Muscle of leg (tissue), 11 donors: ENCODE results near the gene ATP8B2. TPM values are rescaled to one million over a fixed set of nuclear protein-coding genes. Genes with fewer than 3 reads are reported as not detected.
"Not testable (repeated sequence)": the region's sequence is repeated elsewhere in the genome, so short reads cannot be mapped to it uniquely, and the experiment has no call there.

Experiments used
- DNase-seq: peaks from one replicate; pipeline ENCODE4 v3.0.0; 2013
- H3K27ac ChIP-seq: one replicate; pipeline ENCODE4 v1.5.1; 2013; ENCODE audit warnings: mild to moderate bottlenecking, low read length, control low read depth
- H3K27me3 ChIP-seq: one replicate; pipeline ENCODE4 v1.6.1; 2013; ENCODE audit warnings: low read length; ENCODE audit not compliant: control insufficient read depth, insufficient read depth
- H3K36me3 ChIP-seq: one replicate; pipeline ENCODE4 v1.6.1; 2013; ENCODE audit warnings: low read length; ENCODE audit not compliant: control insufficient read depth, insufficient read depth
- H3K4me1 ChIP-seq: one replicate; pipeline ENCODE4 v1.6.1; 2013; ENCODE audit warnings: low read length; ENCODE audit not compliant: control insufficient read depth, insufficient read depth
- H3K4me3 ChIP-seq: one replicate; pipeline ENCODE4 v1.5.1; 2013; ENCODE audit warnings: low read length, control low read depth
- H3K9me3 ChIP-seq: replicated peaks from 2 replicates; pipeline ENCODE4 v1.6.1; 2013; ENCODE audit warnings: low read depth, low read length; ENCODE audit not compliant: control insufficient read depth
- WGBS: methylation state at CpG from one replicate; pipeline ENCODE4 v1.1.5; 2013; ENCODE audit warnings: missing lambda C conversion rate; ENCODE audit not compliant: insufficient coverage; 5-methylcytosine and 5-hydroxymethylcytosine counted together
- polyA plus RNA-seq, 8 donors: library from polyadenylated mRNA; unstranded; fragments of 120-200 nt; gene quantifications; one replicate each; pipeline versions ENCODE4 v1.2.1 to v1.2.3, GENCODE V29; 2013; ENCODE audit warnings: inconsistent platforms in 1 of 8, low replicate concordance in 1 of 8; ENCODE audit not compliant: insufficient read length in 8 of 8, insufficient read depth in 1 of 8
- total RNA-seq: library from RNA; stranded (reverse); fragments of 120-200 nt; gene quantifications from one replicate; pipeline ENCODE4 v1.2.4, GENCODE V29; 2013

The ATP8B2 gene
- total and polyA plus RNA-seq, 9 donors = 16.4 to 33.8 (median 25.6) TPM

- peaks cover 50% of the 10 kb centered on the region for H3K36me3 ChIP-seq
- DNase-seq = no peak
- no peaks in the 10 kb centered on the region for H3K9me3 ChIP-seq
- H3K4me3 ChIP-seq = no peak overlapping the region
- H3K27ac ChIP-seq = no peak overlapping the region
- H3K27me3 ChIP-seq = peaks cover 2% of the 10 kb centered on the region
- peaks cover 44% of the 10 kb centered on the region for H3K4me1 ChIP-seq
Measured at GRCh38 chr1:154330669-154331068, 5.3 kb downstream of the ATP8B2 start.

GRCh38 chr1:154334079-154335024, 9.0 kb downstream of the ATP8B2 start:
- no peaks in the 10 kb centered on the region for H3K9me3 ChIP-seq
- H3K4me1 ChIP-seq = peaks cover 11% of the 10 kb centered on the region
- no peaks in the 10 kb centered on the region for H3K27me3 ChIP-seq
- H3K27ac ChIP-seq = peak overlapping the region; percentile 65
- peak; percentile 78 for DNase-seq
- H3K4me3 ChIP-seq = no peak overlapping the region
- peaks cover 79% of the 10 kb centered on the region for H3K36me3 ChIP-seq
- 69% methylated on average over 4 of the region's 13 CpGs for WGBS

GRCh38 chr1:154335025-154335714, 9.8 kb downstream of the ATP8B2 start:
- DNase-seq = peak; percentile 90
- Histone ChIP-seq H3K4me1 (peaks cover 7% of the 10 kb centered on the region), H3K36me3 (peaks cover 84% of the 10 kb centered on the region), H3K27ac (peak overlapping the region; percentile 65), H3K9me3 (no peaks in the 10 kb centered on the region), H3K4me3 (no peak overlapping the region), H3K27me3 (no peaks in the 10 kb centered on the region)
- 100% methylated on average over 2 of the region's 11 CpGs for WGBS

- no peaks in the 10 kb centered on the region for H3K27me3 ChIP-seq
- no peaks in the 10 kb centered on the region for H3K9me3 ChIP-seq
- no peak overlapping the region for H3K4me3 ChIP-seq
- peaks cover 7% of the 10 kb centered on the region for H3K4me1 ChIP-seq
- H3K27ac ChIP-seq = no peak overlapping the region
- 94% methylated on average over 3 of the region's 8 CpGs for WGBS
- DNase-seq = no peak
- peaks cover 85% of the 10 kb centered on the region for H3K36me3 ChIP-seq
Measured at GRCh38 chr1:154337253-154337894, 12.0 kb downstream of the ATP8B2 start.

GRCh38 chr1:154338875-154339274, 13.6 kb downstream of the ATP8B2 start:
- no peak for DNase-seq
- H3K27me3 ChIP-seq = no peaks in the 10 kb centered on the region
- no CpG with 5 or more reads among the region's 2 CpGs for WGBS
- H3K36me3 ChIP-seq = peaks cover 89% of the 10 kb centered on the region
- peaks cover 7% of the 10 kb centered on the region for H3K4me1 ChIP-seq
- H3K4me3 ChIP-seq = no peak overlapping the region
- no peak overlapping the region for H3K27ac ChIP-seq
- no peaks in the 10 kb centered on the region for H3K9me3 ChIP-seq

- not testable (repeated sequence) for H3K4me1 ChIP-seq, H3K4me3 ChIP-seq, H3K9me3 ChIP-seq, DNase-seq, H3K27ac ChIP-seq, H3K27me3 ChIP-seq
- peaks cover 93% of the 10 kb centered on the region for H3K36me3 ChIP-seq
- WGBS = 98% methylated on average over 6 of the region's 9 CpGs
Measured at GRCh38 chr1:154341366-154341765, 16.0 kb downstream of the ATP8B2 start.

GRCh38 chr1:154342132-154342531, 16.8 kb downstream of the ATP8B2 start:
- Histone ChIP-seq H3K4me3 (no peak overlapping the region), H3K4me1 (no peaks in the 10 kb centered on the region), H3K9me3 (no peaks in the 10 kb centered on the region), H3K36me3 (peaks cover 97% of the 10 kb centered on the region), H3K27me3 (no peaks in the 10 kb centered on the region), H3K27ac (no peak overlapping the region)
- no peak for DNase-seq
- 93% methylated on average over 7 of the region's 7 CpGs for WGBS

GRCh38 chr1:154342836-154343472, 17.6 kb downstream of the ATP8B2 start:
- Histone ChIP-seq H3K27me3 (no peaks in the 10 kb centered on the region), H3K9me3 (no peaks in the 10 kb centered on the region), H3K36me3 (peaks cover 93% of the 10 kb centered on the region), H3K27ac (no peak overlapping the region), H3K4me1 (no peaks in the 10 kb centered on the region), H3K4me3 (no peak overlapping the region)
- 84% methylated on average over 15 of the region's 21 CpGs for WGBS
- no peak for DNase-seq

- H3K27ac ChIP-seq = no peak overlapping the region
- no peak for DNase-seq
- 63% methylated on average over 9 of the region's 12 CpGs for WGBS
Measured at GRCh38 chr1:154344977-154345837, 19.9 kb downstream of the ATP8B2 start.

More at GRCh38 chr1:154344977-154345837, 19.9 kb downstream of the ATP8B2 start:
- Histone ChIP-seq H3K4me3 (no peak overlapping the region), H3K4me1 (no peaks in the 10 kb centered on the region), H3K9me3 (no peaks in the 10 kb centered on the region), H3K36me3 (peaks cover 94% of the 10 kb centered on the region), H3K27me3 (no peaks in the 10 kb centered on the region)
